HG02588 (cell line): ENCODE data around the gene MIEN1.
A peak's percentile ranks its signal among the peaks of the same experiment; 100 is the strongest.
"Not testable (repeated sequence)": the region's sequence is repeated elsewhere in the genome, so short reads cannot be mapped to it uniquely, and the experiment has no call there.

Source experiments
- ATAC-seq: cut with Tn5 transposase; IDR thresholded peaks from one replicate; pipeline ENCODE4 v1.9.1; 2021; ENCODE audit warnings: mild to moderate bottlenecking, moderate library complexity; ENCODE audit not compliant: unreplicated experiment

The MIEN1 gene

GRCh38 chr17:39756380-39757079 lies 26.2 kb upstream of the MIEN1 start:
- no peak for ATAC-seq

- ATAC-seq = peak; percentile 16
Measured at GRCh38 chr17:39755554-39756379, 25.4 kb upstream of the MIEN1 start.

GRCh38 chr17:39754958-39755553 lies 24.7 kb upstream of the MIEN1 start:
- ATAC-seq = no peak

GRCh38 chr17:39754161-39754957 lies 24.0 kb upstream of the MIEN1 start:
- ATAC-seq = peak; percentile 57

GRCh38 chr17:39753514-39754160 lies 23.3 kb upstream of the MIEN1 start:
- peak; percentile 18 for ATAC-seq

- no peak for ATAC-seq
Measured at GRCh38 chr17:39752241-39752881, 22.0 kb upstream of the MIEN1 start.

- no peak for ATAC-seq
Measured at GRCh38 chr17:39751637-39752036, 21.3 kb upstream of the MIEN1 start.

GRCh38 chr17:39751016-39751543 lies 20.7 kb upstream of the MIEN1 start:
- no peak for ATAC-seq

GRCh38 chr17:39750131-39751015 lies 20.0 kb upstream of the MIEN1 start:
- ATAC-seq = no peak

GRCh38 chr17:39748444-39749034 lies 18.2 kb upstream of the MIEN1 start:
- not testable (repeated sequence) for ATAC-seq

GRCh38 chr17:39747745-39748144 lies 17.4 kb upstream of the MIEN1 start:
- ATAC-seq = no peak

- ATAC-seq = no peak
Measured at GRCh38 chr17:39746145-39746461, 15.8 kb upstream of the MIEN1 start.

GRCh38 chr17:39745335-39746144 lies 15.2 kb upstream of the MIEN1 start:
- no peak for ATAC-seq

GRCh38 chr17:39744836-39745215 lies 14.5 kb upstream of the MIEN1 start:
- ATAC-seq = no peak

- ATAC-seq = no peak
Measured at GRCh38 chr17:39744075-39744835, 13.9 kb upstream of the MIEN1 start.

GRCh38 chr17:39742856-39743436 lies 12.6 kb upstream of the MIEN1 start:
- ATAC-seq = no peak
